Loucy (cell line): ENCODE measurements around the gene KCND2.

Experiments
- H2AFZ ChIP-seq: fragments of 200-600 bp; sonication (generic); 2 replicates; pipeline ENCODE4 v1.6.0; 2016; ENCODE audit warnings: antibody characterized with exemption, mild to moderate bottlenecking, low read length, moderate library complexity
- H3F3A ChIP-seq: fragments of 200-600 bp; 2 replicates; pipeline ENCODE4 v1.6.0; 2016; ENCODE audit warnings: antibody characterized with exemption, low read depth, mild to moderate bottlenecking
- H3K27me3 ChIP-seq: fragments of 200-600 bp; sonication (generic); 2 replicates; pipeline ENCODE4 v1.6.1; 2014; ENCODE audit warnings: low read length, mild to moderate bottlenecking; ENCODE audit not compliant: insufficient read depth, poor library complexity, severe bottlenecking
- H3K36me3 ChIP-seq: fragments of 200-600 bp; sonication (generic); 2 replicates; pipeline ENCODE4 v1.6.1; 2016; ENCODE audit warnings: low read length; ENCODE audit not compliant: insufficient read depth
- H3K4me1 ChIP-seq: fragments of 200-600 bp; sonication (generic); 2 replicates; pipeline ENCODE4 v1.5.1; 2014; ENCODE audit warnings: low read length, mild to moderate bottlenecking; ENCODE audit not compliant: insufficient read depth, poor library complexity, severe bottlenecking
- H3K4me2 ChIP-seq: fragments of 200-600 bp; sonication (generic); 2 replicates; pipeline ENCODE4 v1.6.0; 2014; ENCODE audit warnings: antibody characterized with exemption, low read length, low read depth, mild to moderate bottlenecking; ENCODE audit not compliant: poor library complexity, severe bottlenecking
- H3K4me3 ChIP-seq: fragments of 200-600 bp; sonication (generic); 2 replicates; pipeline ENCODE4 v1.5.1; 2014; ENCODE audit warnings: low read length, mild to moderate bottlenecking, mixed read lengths; ENCODE audit not compliant: poor library complexity, severe bottlenecking
- H3K79me2 ChIP-seq: fragments of 200-600 bp; sonication (generic); 2 replicates; pipeline ENCODE4 v1.6.1; 2014; ENCODE audit warnings: low read length; ENCODE audit not compliant: insufficient read depth
- H3K9ac ChIP-seq: fragments of 200-600 bp; sonication (generic); 2 replicates; pipeline ENCODE4 v1.6.0; 2014; ENCODE audit warnings: mild to moderate bottlenecking, low read depth, low read length, moderate library complexity; ENCODE audit not compliant: poor library complexity, severe bottlenecking
- H3K9me2 ChIP-seq: fragments of 200-600 bp; sonication (generic); replicated peaks from 2 replicates; pipeline ENCODE4 v1.6.1; 2016; ENCODE audit warnings: low read depth, low read length, mixed read lengths
- H3K9me3 ChIP-seq: fragments of 200-600 bp; sonication (generic); 2 replicates; pipeline ENCODE4 v1.6.1; 2014; ENCODE audit warnings: mild to moderate bottlenecking, antibody characterized with exemption, low read length, low read depth; ENCODE audit not compliant: insufficient read depth
- H4K20me1 ChIP-seq: fragments of 200-600 bp; sonication (generic); 2 replicates; pipeline ENCODE4 v1.6.0; 2014; ENCODE audit warnings: antibody characterized with exemption, low read length, mild to moderate bottlenecking; ENCODE audit not compliant: insufficient read depth, poor library complexity, severe bottlenecking
- CTCF ChIP-seq: fragments of 200-600 bp; sonication (generic); conservative IDR thresholded peaks from 2 replicates; pipeline ENCODE4 v1.5.1; 2014; ENCODE audit warnings: mild to moderate bottlenecking, antibody characterized with exemption, low read length
- EZH2phosphoT487 ChIP-seq: fragments of 200-600 bp; IDR thresholded peaks from 2 replicates; pipeline ENCODE4 v1.6.1; 2018; ENCODE audit warnings: antibody characterized with exemption, mild to moderate bottlenecking, moderate library complexity, borderline replicate concordance

KCND2 gene

GRCh38 chr7:120302190-120302589 lies 29.2 kb downstream of the KCND2 start:
- Histone ChIP-seq H3K36me3 (no peaks in the 10 kb centered on the region), H3F3A (no peaks in the 10 kb centered on the region), H3K79me2 (no peaks in the 10 kb centered on the region), H3K4me2 (no peak overlapping the region), H3K27me3 (no peaks in the 10 kb centered on the region), H3K9ac (no peak overlapping the region), H3K4me1 (no peaks in the 10 kb centered on the region), H3K9me2 (no peaks in the 10 kb centered on the region), H3K4me3 (no peak overlapping the region), H4K20me1 (no peaks in the 10 kb centered on the region), H2AFZ (no peak overlapping the region), H3K9me3 (no peaks in the 10 kb centered on the region)
- no peak for TF ChIP-seq EZH2phosphoT487
- no peak for TF ChIP-seq CTCF

- Histone ChIP-seq H2AFZ (no peak overlapping the region), H3K27me3 (no peaks in the 10 kb centered on the region), H3K4me3 (no peak overlapping the region), H3K9ac (no peak overlapping the region), H3K9me2 (no peaks in the 10 kb centered on the region), H3K79me2 (no peaks in the 10 kb centered on the region), H3K9me3 (no peaks in the 10 kb centered on the region), H3K4me2 (no peak overlapping the region), H4K20me1 (no peaks in the 10 kb centered on the region), H3K4me1 (no peaks in the 10 kb centered on the region), H3K36me3 (no peaks in the 10 kb centered on the region), H3F3A (no peaks in the 10 kb centered on the region)
- TF ChIP-seq CTCF (no peak), EZH2phosphoT487 (no peak)
These were observed 30.1 kb downstream of the KCND2 start for GRCh38 chr7:120303105-120303504.

- H2AFZ ChIP-seq: no peak overlapping the region
These were observed 31.7 kb downstream of the KCND2 start for GRCh38 chr7:120304674-120305073.

More at GRCh38 chr7:120304674-120305073, 31.7 kb downstream of the KCND2 start:
- H3K9ac ChIP-seq: no peak overlapping the region
- H3K9me3 ChIP-seq: no peaks in the 10 kb centered on the region
- H3K79me2 ChIP-seq: no peaks in the 10 kb centered on the region
- no peak overlapping the region for H3K4me2 ChIP-seq
- no peaks in the 10 kb centered on the region for H3F3A ChIP-seq
- H3K27me3 ChIP-seq: no peaks in the 10 kb centered on the region
- no peaks in the 10 kb centered on the region for H3K9me2 ChIP-seq
- no peak overlapping the region for H3K4me3 ChIP-seq
- H3K4me1 ChIP-seq: no peaks in the 10 kb centered on the region
- TF ChIP-seq CTCF (no peak), EZH2phosphoT487 (no peak)
- no peaks in the 10 kb centered on the region for H3K36me3 ChIP-seq
- no peaks in the 10 kb centered on the region for H4K20me1 ChIP-seq
